ENCODE results near the gene TRPV6. TPM values are rescaled to one million over a fixed set of nuclear protein-coding genes. Genes with fewer than 3 reads are reported as not detected.

The TRPV6 gene
- total RNA-seq, 1 experiment from 2014 or later: 1.7 TPM

DNA sequence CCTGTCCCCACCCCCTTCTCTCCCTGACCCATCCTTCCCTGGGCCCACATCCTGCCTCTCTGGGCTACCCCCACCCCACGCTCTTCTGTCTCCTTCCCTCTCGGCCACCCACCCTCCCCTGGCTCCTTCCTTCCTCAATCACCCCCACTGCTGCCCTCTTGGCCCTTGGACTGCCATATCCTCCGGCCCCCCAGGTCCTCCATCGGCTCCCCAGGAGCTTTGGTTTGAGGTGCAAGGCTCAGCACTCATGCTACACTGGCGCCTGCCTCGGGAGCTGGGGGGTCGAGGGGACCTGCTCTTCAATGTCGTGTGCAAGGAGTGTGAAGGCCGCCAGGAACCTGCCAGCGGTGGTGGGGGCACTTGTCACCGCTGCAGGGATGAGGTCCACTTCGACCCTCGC lies 19.8 kb downstream of the TRPV6 start:
- ATAC-seq (no peak), DNase-seq (ENCODE audit: low read depth, low spot score) (no peak)
- no peaks in the 10 kb centered on the region for H3K4me1 ChIP-seq (ENCODE audit: control insufficient read depth in 1 of 2, insufficient read depth in 2 of 2, low read length in 2 of 2)
- no peaks in the 10 kb centered on the region for H3K9me2 ChIP-seq (ENCODE audit: insufficient read depth)
- no peaks in the 10 kb centered on the region for H3K9me3 ChIP-seq (ENCODE audit: control insufficient read depth in 1 of 2, insufficient read depth in 1 of 2, low read depth in 1 of 2, low read length in 2 of 2)
- intact Hi-C loops (cut with micrococcal nuclease): loop anchor here (1.0 kb wide), 2 partner anchors 11 to 233 kb away; no protein-coding TSS in a partner anchor
- no peak overlapping the region for H3K4me2 ChIP-seq (ENCODE audit: low read length)
- no peaks in the 10 kb centered on the region for H3K27me3 ChIP-seq (ENCODE audit: insufficient read depth, low read length)
- RAD21 ChIA-PET (ENCODE audit: low non-redundant PET in 1 of 2, low total read pairs in 2 of 2, uncharacterized antibody in 2 of 2, unreplicated experiment in 2 of 2): interaction anchor here in 1 of 2 experiments (1.1 kb wide), 1 partner anchor 12 kb away, joined by 3 read pairs; no protein-coding TSS in a partner anchor
- H3K27ac ChIP-seq (ENCODE audit: low read depth, low read length): no peak overlapping the region
- no peak overlapping the region for H3K4me3 ChIP-seq (replicated peaks in 1 of 2; ENCODE audit: low read depth in 1 of 2, low read length in 2 of 2)
- POLR2A ChIA-PET: no interaction called here
- H3K36me3 ChIP-seq (ENCODE audit: control insufficient read depth in 1 of 2, insufficient read depth in 2 of 2, low read length in 2 of 2): no peaks in the 10 kb centered on the region
- no TSS peak for BruUV-seq (replicated peaks)
- TF ChIP-seq ELF1 (IDR thresholded peaks at IDR 0.05; ENCODE audit: borderline replicate concordance, low read depth) (no peak), SIN3A (IDR thresholded peaks at IDR 0.05; ENCODE audit: low read depth) (no peak), JUND (IDR thresholded peaks at IDR 0.05) (no peak), POLR2A (IDR thresholded peaks at IDR 0.05; ENCODE audit: borderline replicate concordance, extremely low read depth, insufficient read depth, insufficient read length) (no peak), EZH2 (IDR thresholded peaks at IDR 0.05) (no peak)
- TF ChIP-seq, protein P1, sequence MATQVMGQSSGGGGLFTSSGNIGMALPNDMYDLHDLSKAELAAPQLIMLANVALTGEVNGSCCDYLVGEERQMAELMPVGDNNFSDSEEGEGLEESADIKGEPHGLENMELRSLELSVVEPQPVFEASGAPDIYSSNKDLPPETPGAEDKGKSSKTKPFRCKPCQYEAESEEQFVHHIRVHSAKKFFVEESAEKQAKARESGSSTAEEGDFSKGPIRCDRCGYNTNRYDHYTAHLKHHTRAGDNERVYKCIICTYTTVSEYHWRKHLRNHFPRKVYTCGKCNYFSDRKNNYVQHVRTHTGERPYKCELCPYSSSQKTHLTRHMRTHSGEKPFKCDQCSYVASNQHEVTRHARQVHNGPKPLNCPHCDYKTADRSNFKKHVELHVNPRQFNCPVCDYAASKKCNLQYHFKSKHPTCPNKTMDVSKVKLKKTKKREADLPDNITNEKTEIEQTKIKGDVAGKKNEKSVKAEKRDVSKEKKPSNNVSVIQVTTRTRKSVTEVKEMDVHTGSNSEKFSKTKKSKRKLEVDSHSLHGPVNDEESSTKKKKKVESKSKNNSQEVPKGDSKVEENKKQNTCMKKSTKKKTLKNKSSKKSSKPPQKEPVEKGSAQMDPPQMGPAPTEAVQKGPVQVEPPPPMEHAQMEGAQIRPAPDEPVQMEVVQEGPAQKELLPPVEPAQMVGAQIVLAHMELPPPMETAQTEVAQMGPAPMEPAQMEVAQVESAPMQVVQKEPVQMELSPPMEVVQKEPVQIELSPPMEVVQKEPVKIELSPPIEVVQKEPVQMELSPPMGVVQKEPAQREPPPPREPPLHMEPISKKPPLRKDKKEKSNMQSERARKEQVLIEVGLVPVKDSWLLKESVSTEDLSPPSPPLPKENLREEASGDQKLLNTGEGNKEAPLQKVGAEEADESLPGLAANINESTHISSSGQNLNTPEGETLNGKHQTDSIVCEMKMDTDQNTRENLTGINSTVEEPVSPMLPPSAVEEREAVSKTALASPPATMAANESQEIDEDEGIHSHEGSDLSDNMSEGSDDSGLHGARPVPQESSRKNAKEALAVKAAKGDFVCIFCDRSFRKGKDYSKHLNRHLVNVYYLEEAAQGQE (IDR thresholded peaks at IDR 0.05; ENCODE audit: low read depth): no peak
- TF ChIP-seq, protein P2, sequence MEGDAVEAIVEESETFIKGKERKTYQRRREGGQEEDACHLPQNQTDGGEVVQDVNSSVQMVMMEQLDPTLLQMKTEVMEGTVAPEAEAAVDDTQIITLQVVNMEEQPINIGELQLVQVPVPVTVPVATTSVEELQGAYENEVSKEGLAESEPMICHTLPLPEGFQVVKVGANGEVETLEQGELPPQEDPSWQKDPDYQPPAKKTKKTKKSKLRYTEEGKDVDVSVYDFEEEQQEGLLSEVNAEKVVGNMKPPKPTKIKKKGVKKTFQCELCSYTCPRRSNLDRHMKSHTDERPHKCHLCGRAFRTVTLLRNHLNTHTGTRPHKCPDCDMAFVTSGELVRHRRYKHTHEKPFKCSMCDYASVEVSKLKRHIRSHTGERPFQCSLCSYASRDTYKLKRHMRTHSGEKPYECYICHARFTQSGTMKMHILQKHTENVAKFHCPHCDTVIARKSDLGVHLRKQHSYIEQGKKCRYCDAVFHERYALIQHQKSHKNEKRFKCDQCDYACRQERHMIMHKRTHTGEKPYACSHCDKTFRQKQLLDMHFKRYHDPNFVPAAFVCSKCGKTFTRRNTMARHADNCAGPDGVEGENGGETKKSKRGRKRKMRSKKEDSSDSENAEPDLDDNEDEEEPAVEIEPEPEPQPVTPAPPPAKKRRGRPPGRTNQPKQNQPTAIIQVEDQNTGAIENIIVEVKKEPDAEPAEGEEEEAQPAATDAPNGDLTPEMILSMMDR (IDR thresholded peaks at IDR 0.05 in 2 of 3, conservative IDR thresholded peaks at IDR 0.05 in 1 of 3; ENCODE audit: borderline replicate concordance in 1 of 3, insufficient read depth in 1 of 3, low read depth in 2 of 3, low read length in 2 of 3): no peak
- no peaks in the 10 kb centered on the region for H4K20me1 ChIP-seq (ENCODE audit: insufficient read depth)
- no peaks in the 10 kb centered on the region for H3K79me2 ChIP-seq (ENCODE audit: insufficient read depth, low read length)
- CTCF ChIA-PET: interaction anchor here (0.6 to 2.2 kb wide), 10 partner anchors 7 to 262 kb away, joined by 3 to 13 read pairs (median 4); partner anchors contain the start of gene EPHB6
- H3K9ac ChIP-seq (ENCODE audit: low read length): no peak overlapping the region
- H2AFZ ChIP-seq (ENCODE audit: low read depth, low read length, poor library complexity, severe bottlenecking): no peak overlapping the region
